ENCODE results near the gene PLA2G4F.

Gene PLA2G4F, protein sequence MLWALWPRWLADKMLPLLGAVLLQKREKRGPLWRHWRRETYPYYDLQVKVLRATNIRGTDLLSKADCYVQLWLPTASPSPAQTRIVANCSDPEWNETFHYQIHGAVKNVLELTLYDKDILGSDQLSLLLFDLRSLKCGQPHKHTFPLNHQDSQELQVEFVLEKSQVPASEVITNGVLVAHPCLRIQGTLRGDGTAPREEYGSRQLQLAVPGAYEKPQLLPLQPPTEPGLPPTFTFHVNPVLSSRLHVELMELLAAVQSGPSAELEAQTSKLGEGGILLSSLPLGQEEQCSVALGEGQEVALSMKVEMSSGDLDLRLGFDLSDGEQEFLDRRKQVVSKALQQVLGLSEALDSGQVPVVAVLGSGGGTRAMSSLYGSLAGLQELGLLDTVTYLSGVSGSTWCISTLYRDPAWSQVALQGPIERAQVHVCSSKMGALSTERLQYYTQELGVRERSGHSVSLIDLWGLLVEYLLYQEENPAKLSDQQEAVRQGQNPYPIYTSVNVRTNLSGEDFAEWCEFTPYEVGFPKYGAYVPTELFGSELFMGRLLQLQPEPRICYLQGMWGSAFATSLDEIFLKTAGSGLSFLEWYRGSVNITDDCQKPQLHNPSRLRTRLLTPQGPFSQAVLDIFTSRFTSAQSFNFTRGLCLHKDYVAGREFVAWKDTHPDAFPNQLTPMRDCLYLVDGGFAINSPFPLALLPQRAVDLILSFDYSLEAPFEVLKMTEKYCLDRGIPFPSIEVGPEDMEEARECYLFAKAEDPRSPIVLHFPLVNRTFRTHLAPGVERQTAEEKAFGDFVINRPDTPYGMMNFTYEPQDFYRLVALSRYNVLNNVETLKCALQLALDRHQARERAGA

DNA sequence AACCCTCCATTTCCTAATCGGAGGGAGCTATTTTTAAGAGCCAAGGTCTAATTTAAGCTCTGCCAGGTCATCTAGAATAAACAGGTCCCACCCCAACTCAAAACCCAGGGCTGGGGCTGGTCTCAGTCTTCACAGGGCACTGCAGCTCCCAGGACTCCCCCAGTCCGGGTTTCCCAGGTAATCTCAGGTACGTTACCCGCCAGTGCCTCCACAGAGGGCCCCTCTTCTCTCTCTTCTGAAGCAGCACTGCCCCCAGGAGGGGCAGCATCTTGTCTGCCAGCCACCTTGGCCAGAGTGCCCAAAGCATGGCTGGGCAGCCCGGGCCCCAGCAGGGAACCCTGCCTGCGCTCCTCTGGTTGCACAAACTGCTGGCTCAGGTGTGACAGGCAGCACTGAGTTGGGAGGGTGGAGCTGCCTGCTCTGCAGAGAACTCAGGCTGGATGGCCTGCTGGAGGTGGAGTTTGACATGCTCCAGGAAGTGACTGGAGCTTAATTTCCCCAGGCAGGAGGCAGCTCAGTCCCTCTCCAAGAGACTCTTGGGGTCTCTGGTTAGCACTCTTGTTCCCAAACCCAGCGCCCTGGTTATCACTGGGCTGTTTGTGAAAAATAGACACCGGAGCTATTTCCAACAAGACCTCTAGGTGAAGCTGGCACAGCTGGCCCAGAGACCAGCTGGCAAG is at the start of gene PLA2G4F:
TSS of gene PLA2G4F (minus strand) at position 394 of the 680 bp plus-strand sequence. CDS start at position 307, 87 bp downstream.
- DNase-seq: no peak

DNA sequence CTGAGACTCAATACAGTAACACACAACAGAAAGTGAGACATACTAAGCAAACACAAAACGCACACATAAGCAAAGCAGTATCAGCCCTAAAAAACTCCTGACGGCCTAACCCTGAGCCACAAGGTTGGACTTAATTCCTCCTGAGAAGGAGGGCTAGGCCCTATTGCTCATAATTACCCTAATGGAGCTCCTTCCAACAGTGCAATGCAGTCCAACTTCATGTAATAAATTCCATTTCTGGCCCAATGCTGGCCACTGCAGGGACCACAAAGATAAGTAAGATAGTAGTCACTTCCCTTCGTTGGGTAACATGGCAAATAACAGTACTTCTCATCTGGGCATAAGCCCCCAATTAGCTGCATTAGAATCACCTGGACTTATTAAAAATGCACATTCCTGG is 47.5 kb upstream of the PLA2G4F start:
- no peak for DNase-seq

DNA sequence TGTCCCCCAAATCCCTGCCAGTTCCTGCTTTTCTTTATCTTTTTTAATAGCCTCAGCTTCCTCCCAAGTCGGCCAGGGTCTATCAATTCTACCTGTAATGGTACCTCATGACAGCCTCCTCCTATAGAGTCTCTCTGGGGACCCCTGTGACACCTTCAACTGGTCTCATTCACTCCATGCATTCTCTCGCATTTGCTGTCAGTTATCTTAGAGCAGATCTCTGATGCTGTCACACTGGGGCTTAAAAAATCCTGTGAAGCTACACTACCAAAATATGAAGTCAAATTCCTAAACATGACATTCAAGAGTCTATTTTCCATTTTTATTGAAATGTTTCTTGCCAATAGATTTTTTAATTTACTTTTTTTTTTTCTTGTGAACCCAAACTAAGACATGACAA is 46.2 kb upstream of the PLA2G4F start:
- DNase-seq: no peak

DNA sequence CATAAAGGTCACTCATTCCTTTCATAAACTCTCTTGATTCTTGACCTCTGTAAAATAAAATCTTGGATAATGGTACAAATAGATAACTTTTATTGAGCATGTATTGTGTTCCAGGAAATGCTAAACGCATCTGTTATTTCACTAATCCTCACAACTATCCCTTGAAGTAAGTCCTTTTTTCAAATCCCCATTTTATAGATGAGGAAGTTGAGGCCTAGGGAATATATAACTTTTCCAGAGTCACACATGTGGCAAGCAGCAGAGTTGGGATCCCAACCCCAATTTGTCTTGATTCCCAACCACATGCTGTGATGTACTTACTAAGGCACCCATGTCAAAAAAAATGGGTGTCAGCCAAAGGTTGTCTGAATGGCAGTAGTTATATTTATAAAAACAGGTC is 45.4 kb upstream of the PLA2G4F start:
- no peak for DNase-seq

DNA sequence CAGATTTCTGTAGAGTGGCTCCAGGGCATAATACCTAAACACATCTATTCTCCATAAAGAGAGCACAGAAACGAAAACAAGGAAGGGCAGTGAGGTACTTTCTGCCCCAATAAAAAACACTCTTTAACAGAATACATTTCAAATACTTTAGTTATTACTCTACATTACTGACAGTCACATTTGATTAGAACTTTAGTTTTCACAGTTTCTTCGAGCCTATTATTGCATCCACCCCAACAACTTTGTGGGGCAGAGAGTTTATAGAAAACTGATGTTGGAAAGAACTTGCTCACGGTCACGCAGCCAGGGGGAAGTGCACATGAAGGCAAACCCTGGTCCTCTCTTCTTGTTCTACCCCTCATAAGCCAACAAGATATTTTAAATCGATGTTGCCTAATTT is 42.7 kb upstream of the PLA2G4F start:
- DNase-seq: no peak

DNA sequence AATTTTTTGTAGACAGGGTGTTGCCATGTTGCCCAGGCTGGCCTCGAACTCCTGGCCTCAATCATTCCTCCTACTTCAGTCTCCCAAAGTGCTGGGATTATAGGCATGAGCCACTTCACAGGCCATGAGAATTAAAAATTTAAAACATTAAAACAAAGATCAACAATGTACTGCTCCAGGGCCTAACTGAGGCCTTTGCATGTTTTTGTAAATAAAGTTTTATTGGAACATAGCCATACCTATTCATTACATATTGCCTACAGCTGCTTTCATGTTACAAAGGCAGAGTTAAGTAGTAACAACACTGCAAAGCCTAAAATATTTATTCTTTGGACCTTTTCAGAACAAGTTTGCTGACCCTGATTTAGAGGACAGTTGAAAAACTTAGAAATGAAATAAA is 42.1 kb upstream of the PLA2G4F start:
- no peak for DNase-seq

DNA sequence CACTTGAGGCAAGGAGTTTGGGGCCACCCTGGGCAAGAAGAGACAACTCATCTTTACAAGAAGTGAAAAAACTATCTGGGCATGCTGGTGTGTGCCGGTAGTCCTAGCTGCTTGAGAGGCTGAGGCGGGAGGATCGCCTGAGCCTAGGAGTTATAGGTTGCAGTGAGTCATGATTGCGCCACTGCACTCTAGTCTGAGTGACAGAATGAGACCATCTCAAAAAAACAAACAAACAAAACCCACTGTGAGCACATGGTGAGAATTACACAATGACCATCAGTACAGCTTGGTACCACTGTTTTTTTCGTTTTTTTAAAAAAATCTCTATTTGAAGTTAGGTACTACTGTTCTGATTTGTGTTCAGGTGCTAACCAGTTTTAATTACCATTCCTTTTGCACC is 38.1 kb upstream of the PLA2G4F start:
- DNase-seq: no peak

DNA sequence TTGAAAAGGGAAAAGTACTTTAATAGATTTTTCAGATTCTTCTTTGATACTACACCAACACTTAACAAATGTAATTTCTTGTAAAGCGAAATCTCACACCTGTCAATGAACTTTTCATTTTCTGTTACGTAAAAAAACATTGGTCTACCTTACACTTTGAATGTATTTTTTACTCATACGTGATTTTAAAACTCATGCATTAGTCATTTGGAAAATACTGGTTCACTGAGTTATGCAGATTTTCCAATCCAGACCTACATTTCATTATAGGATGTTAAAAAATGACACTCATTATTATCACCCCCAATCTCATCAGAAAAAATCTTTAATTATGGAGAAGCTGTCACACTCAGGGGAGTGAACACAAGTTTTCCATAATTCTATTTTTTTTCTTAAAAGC is 36.9 kb upstream of the PLA2G4F start:
- no peak for DNase-seq

DNA sequence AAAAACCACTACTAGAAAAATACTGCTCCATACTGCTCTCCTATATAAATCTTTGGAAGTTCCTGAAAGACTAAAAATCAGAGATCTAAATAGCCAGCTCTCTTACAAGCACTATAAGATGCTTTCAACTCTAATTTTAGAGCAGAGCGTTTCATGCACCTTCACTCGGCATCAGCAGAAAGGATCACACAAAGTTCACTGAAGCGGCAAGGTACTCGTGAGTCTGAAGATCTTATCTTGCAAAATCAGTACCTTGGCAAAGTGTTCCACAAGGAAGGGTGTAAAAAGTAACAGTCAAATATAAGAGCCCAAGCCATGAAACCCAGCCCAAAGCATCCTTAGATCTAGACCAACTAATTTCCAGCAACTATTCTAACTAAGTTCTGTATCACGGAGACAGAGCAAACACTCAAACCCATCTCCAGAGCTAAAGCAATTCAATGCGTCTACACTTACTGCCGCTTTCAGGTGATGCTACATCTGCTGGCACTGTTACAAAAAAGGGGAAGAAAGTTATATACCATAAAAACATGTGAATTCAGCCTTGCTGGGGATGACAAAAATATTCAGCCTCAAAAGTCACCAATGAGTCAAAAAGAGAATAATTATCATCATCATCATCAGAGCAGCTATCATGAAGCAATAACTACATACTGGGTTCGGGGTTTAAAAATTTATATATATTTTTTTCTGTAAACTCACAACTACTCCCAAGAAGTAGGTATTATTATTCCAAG is 35.3 kb upstream of the PLA2G4F start:
- DNase-seq: no peak

DNA sequence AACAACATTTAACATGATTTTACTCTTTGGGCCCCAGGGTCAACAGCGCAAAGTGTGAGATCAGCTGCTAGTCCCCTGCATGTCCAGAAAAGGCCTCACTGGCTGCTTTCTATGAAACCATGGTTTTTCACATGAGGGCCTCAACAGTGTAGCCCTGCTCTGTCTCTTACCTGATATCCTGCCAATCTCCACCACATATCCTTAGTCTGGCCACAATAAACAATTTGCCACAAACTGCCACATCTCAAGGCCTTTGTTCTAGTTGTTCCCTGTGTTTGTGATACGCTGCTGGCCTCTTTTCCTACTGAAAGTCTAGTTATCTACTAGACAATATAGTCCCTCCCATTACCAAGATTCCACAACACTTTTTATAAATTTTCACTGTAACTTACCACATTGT is 33.9 kb upstream of the PLA2G4F start:
- DNase-seq: no peak

DNA sequence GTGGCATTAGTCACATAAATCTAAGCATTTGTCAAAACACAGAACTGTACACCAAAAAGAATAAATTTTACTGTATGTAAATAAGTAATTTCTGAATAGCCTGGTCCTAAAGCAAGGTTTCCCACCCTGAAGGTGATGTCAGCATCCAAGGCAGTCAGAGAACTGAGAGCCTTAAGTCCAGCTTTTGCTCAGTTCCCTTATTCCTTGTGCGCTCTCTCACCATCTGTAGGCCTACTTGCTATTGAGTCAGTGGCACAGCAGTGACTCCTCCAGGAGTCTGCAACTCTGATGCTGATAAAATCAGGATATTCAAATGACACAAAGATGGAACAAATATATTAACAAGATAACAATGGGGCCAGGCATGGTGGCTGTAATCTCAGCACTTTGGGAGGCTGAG is 29.4 kb upstream of the PLA2G4F start:
- no peak for DNase-seq

DNA sequence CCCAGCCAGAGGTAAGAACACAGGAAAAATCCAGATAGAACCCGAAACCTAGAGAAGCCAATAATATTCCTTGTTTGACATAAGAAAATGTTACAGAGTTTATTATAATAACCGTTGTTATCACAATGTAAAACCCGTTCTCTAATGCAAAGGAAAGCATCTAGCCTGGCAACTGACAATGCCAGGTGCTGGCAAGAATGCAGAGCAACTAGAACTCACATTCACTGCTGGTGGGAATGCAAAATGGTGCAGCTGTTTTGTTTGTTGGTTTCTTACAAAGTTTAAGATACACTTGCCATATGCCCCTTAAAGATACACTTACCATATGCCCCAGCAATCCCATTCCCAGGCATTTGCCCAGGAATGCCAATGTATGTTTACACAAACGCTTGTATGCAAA is 28.3 kb upstream of the PLA2G4F start:
- DNase-seq: no peak

DNA sequence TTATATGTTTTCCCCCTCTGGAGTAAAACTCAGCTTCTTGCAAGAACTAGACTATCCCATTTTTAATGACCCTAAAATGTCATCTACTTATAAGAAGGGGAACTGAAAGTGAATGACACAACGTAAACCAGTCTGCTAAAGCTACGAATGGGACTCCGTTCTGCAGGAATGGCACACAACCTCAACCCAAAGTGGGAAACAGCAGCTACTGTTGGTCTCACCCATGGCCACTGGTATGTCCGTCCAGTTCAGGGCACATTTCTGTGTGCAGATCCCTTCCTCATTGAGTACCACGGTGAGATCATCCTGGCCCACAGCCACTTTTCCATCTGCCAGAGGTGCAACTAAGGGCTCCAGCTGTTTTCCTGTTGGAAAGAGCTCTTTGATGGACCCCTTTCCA is 27.9 kb upstream of the PLA2G4F start:
- DNase-seq: no peak

DNA sequence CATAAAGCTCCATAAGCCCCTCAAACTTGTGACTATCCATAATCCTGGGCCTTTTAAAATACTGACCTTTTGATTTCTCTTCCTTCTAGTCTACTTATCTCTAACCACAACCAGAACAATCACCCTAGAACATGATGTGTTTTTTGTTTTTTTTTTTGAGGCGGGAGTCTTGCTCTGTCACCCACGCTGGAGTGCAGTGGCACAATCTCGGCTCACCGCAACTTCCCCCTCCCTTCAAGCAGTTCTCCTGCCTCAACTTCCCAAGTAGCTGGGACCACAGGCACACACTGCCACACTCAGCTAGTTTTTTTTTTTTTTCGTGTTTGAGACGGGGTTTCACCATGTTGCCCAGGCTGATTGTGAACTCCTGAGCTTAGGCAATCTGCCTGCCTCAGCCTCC is 26.5 kb upstream of the PLA2G4F start:
- no peak for DNase-seq

DNA sequence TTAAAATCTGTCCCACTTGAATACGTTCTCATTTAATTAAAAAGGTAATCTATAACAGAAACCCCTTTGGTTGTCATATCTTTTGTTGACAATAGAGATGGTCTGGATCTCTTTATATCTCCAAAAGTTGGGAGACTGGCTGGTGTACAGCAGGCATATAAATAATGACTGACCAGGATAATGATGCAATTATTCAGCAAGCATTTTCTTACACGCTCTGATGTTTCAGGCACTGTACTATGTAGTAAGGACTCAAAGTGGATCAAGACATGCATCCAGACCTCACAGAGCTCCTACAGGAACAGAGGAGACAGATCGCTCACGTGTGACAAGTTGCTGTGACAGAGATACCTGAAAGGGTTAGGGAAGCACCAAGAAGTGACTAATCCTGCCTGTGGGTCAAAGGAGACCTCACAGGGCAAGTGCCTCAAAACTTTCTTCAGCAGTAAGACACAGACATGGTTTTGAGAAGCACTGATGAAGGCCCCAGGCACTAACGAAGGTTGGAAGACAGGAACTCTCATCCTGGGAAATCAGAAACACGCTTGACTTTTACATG is 26.0 kb upstream of the PLA2G4F start:
- no peak for DNase-seq

DNA sequence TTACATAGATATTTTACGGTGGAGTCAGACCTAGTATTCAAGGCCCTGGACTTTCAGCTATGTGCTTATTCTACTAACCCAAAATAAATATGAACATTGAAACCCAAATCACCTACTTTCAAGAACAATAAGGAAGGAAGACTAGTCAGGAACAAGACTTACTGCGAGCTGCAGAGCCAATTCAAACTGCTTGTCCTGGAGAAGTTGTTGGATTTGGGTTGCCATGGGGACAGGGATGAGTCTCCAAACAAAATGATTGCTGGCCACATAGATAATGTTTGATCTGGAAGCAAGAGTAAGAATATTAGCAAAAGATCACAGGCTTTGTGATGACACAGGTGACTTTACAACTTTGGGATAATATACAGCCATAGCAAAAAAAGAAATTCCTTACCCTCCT is 21.6 kb upstream of the PLA2G4F start:
- DNase-seq: no peak

DNA sequence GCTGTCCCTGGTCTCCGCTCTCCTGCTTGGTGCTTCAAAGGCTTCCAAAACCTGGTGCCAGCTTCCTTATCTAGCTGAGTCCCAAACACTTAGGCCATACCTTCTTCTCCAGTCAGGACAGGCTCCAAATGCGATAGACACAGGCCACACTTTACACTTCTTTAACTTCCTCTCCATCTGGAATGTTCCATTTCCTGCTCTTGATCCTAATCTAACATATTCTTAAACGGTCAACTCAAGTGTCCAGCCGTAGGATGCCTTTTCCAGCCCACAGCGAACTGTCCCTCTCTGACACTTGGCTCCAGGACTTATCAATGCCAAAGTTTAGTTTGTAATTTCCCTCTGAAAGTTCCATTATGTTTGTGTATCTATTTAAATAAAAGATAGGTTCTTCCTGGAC is 19.2 kb upstream of the PLA2G4F start:
- DNase-seq: no peak

DNA sequence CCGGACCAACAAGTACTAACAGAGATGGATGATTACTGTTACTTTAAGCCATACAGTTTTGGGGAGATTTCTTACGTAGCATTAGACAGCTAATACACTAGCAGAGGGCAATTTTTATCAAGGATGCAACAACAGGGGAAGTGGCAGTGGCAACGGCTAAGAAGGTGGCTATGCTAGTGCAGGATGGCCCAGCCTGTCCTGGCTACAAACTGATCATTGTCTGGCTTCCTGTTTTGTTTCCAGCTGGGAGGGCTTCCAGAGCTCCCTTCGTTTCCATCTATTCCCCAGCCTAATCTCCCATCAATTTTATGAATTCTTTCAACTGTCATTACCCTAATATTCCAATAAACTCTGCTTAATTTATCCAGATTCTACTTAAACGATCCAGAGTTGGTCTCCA is 16.0 kb upstream of the PLA2G4F start:
- no peak for DNase-seq

DNA sequence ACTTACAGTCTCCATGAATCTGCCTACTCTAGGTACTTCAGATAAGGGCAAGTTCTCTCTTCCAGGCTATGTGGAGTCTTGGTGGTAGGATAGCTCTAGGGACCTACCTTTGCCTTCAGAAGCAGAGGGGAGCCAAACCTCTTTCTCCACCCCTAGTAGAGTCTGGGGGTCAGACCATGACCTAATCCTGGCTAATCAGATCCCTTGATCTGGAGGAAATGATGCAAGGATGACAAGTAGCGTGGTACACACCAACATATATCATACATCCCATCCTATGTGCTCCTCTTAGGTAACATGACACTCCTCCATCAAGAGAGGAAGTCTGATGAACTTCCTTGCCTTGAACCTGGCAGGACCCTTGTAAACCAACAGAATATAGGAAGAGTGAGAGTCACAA is 15.4 kb upstream of the PLA2G4F start:
- no peak for DNase-seq

DNA sequence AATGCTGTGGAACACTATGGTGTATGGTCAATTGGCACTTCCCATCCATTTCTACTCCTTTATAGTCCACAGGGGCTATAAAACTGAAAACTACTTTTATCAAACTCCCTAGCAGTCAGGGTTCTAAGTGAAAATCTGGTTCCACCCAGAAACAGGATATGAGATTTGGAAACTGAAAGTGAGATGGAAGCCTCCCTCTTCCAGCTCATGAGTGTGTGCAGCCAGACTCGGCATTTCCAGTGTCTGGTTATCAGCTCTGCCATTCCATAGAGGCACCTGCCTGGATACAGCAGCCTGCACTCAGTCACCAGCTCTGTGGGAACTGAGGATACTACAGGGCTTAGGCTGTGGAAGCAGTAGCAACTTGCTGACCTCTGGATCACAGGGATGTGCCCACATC is 14.7 kb upstream of the PLA2G4F start:
- DNase-seq: no peak

DNA sequence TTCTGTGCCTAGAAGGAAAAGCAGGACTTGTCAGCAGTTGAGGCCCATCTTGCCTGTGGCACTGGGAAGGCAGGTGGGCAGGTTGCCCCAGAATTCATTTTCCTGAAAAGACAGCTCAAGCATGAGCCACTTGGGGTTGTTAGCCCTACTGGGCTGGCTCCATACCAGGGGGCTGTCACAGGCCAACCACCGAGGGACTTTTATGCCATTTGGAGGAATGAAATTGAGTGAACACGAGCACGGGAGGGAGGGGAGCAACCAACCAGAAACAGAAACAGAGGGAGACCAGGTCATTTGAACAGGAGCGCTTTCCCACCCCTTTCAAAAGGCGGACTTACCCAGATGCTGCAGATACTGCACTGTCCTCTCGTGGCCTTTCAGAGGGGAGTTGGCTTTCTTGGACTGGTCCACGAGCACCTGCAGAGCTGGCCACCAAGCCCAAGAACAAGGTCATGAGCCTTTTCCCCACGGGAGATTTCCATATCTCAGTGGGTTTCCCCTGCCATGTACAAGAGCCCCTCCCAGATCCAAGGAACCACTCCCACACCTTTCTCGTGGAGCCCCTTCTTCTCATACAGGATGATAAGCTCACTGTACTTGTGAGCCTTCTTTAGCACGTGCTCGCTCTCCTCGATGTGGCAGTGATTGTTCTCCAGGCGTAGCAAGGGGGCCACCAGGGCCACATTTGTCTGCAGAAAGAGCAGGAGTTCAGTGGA is 9.9 kb upstream of the PLA2G4F start:
- no peak for DNase-seq

DNA sequence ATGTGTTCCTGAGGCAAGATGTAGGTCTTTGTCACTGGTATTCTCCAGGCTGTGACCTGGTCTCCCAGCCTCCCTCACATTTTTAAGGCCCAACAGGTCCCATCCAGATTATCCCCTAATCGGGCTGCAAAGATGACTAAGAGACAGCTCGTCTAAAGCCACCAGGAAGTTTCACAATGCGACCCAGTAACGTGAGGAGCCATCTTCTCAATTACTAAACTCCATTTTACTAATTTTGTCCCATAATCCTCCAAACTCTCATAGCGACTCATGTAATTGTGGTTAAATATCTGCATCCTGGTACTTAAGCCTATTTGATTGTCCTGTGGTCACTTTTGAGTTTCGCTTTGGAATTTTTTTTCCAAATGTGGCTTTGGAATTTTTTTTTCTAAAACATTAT is 8.7 kb upstream of the PLA2G4F start:
- DNase-seq: no peak
